NCI-H1417 (cell line): Measurements from ENCODE around the gene RABGAP1L.
"Not testable (repeated sequence)": the region's sequence is repeated elsewhere in the genome, so short reads cannot be mapped to it uniquely, and the experiment has no call there.

ENCODE experiments used
- DNase-seq, 3 experiments: peaks; one replicate each; lab custom pipeline; 2025; lab: John Stamatoyannopoulos, UW

Gene RABGAP1L

DNA sequence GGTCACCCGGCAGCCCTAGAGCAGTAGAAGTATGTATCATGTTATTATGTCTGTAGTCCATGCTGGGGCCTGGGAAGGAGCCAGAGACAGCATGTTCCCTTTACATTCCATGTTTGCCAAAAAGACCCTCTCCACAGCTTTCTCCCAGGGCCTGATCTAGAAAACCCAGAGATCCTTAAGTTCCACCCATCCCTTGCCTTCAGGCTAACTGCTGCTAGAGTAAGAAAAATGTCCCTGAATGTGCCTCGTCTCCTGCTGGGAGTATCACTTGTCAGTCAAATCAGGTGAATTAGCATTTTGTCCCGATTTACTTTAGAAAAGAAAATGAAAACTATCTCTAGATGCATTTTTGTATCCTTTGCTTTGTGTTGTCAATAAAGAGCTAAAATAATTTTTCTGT, 877.2 kb downstream of the RABGAP1L start:
- no peak for DNase-seq

DNA sequence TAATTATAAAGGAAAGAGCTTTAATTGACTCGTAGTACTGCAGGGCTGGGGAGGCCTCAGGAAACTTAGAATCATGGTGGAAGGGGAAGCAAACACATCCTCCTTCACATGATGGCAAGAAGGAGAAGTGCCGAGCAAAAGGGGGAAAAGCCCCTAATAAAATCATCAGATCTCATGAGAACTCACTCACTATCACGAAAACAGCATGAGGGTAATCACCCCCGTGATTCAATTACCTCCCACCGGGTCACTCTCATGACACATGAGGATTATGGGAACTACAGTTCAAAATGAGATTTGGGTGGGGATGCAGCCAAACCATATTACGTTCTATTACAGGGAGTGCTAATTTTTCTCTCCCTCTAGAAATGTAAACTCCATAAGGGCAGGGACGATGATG, 878.1 kb downstream of the RABGAP1L start:
- DNase-seq = no peak

GRCh38 chr1:175040324-175040879, 881.1 kb downstream of the RABGAP1L start:
- no peak for DNase-seq

GRCh38 chr1:175042650-175043049, 883.3 kb downstream of the RABGAP1L start:
- no peak for DNase-seq

- DNase-seq = no peak
Measured at GRCh38 chr1:175043824-175044223, 884.5 kb downstream of the RABGAP1L start.

GRCh38 chr1:175044591-175044990, 885.3 kb downstream of the RABGAP1L start:
- not testable (repeated sequence) for DNase-seq
